Breast epithelium (tissue), 3 donors: ENCODE results near the gene SYMPK.
A peak's percentile ranks its signal among the peaks of the same experiment; 100 is the strongest.

Experiments
- POLR2A ChIP-seq: fragments of 450-650 bp; IDR thresholded peaks from one replicate; pipeline ENCODE4 v1.6.1; 2016; ENCODE audit warnings: antibody characterized with exemption, mild to moderate bottlenecking, moderate library complexity
- POLR2AphosphoS5 ChIP-seq, 3 donors: sonication (generic); formaldehyde crosslinking; IDR thresholded peaks; one replicate each; pipeline ENCODE4 v1.6.1; 2017; ENCODE audit warnings: antibody characterized with exemption in 3 of 3
- TF ChIP-seq, protein P1 (sequence below), 3 donors: fragments of 450-650 bp; IDR thresholded peaks; one replicate each; pipeline ENCODE4 v1.5.1; 2016 to 2017; ENCODE audit warnings: antibody characterized with exemption in 3 of 3, mild to moderate bottlenecking in 3 of 3, moderate library complexity in 3 of 3

DNA sequence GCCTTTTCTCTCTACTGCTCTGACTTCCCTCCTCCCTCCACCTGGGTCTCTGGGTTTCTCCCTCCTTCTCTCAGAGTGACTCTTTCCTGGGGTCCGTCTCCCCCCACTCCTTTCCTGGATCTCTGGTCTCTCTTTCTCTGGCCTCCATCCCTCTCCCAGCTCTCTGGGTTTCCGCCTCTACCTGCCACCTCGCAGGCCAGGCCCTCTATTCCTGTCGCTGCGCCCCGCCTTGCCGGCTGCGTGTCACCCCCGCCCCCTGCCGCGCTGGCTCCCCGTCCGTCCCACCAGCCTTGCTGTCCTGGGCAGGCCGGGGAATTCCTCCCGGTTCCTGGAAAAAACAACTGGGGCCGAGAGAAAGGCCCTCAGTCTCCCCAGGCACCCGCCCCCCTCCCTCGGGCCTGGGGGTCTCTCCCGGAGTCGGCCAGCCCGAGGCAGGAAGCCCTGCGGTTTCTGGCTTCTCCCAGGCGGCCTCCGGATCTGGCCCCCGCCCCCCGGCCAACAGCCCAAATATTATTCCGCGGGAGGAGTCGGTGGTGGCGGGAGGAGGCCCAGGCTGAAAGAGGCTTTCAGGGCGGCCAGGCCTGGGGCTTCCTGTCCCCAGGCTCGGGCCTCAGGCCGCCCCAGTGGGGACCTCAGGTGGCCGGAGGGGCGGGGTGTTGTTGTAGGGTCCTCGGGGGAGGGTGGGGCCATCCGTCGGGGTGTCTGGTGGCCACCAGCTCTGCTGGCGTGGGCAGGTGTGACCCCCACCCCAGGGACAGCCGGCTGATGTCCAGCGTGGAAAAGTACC lies 13.7 kb upstream of the SYMPK start:
- TF ChIP-seq POLR2AphosphoS5 (IDR thresholded peaks at IDR 0.05) (peak in 1 of 3 donors; percentile 25), POLR2A (no peak)
- TF ChIP-seq, protein P1, sequence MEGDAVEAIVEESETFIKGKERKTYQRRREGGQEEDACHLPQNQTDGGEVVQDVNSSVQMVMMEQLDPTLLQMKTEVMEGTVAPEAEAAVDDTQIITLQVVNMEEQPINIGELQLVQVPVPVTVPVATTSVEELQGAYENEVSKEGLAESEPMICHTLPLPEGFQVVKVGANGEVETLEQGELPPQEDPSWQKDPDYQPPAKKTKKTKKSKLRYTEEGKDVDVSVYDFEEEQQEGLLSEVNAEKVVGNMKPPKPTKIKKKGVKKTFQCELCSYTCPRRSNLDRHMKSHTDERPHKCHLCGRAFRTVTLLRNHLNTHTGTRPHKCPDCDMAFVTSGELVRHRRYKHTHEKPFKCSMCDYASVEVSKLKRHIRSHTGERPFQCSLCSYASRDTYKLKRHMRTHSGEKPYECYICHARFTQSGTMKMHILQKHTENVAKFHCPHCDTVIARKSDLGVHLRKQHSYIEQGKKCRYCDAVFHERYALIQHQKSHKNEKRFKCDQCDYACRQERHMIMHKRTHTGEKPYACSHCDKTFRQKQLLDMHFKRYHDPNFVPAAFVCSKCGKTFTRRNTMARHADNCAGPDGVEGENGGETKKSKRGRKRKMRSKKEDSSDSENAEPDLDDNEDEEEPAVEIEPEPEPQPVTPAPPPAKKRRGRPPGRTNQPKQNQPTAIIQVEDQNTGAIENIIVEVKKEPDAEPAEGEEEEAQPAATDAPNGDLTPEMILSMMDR (IDR thresholded peaks at IDR 0.05) = no peak
